ENCODE results near the gene VWDE.

- TF ChIP-seq CTCF (IDR thresholded peaks at IDR 0.05 in 8 of 11, conservative IDR thresholded peaks at IDR 0.05 in 3 of 11) (no peak), POLR2A (IDR thresholded peaks at IDR 0.05) (no peak)
Measured at GRCh38 chr7:12383377-12383776, 20.3 kb downstream of the VWDE start.
